GM12801 (cell line): ENCODE data around the gene UQCR11.

Experiments
- TF ChIP-seq, protein P1 (sequence below): IDR thresholded peaks from one replicate; pipeline ENCODE4 v1.5.1; 2011; ENCODE audit warnings: control low read depth; ENCODE audit not compliant: insufficient read length; ENCODE audit errors: extremely low read depth

Gene UQCR11

DNA sequence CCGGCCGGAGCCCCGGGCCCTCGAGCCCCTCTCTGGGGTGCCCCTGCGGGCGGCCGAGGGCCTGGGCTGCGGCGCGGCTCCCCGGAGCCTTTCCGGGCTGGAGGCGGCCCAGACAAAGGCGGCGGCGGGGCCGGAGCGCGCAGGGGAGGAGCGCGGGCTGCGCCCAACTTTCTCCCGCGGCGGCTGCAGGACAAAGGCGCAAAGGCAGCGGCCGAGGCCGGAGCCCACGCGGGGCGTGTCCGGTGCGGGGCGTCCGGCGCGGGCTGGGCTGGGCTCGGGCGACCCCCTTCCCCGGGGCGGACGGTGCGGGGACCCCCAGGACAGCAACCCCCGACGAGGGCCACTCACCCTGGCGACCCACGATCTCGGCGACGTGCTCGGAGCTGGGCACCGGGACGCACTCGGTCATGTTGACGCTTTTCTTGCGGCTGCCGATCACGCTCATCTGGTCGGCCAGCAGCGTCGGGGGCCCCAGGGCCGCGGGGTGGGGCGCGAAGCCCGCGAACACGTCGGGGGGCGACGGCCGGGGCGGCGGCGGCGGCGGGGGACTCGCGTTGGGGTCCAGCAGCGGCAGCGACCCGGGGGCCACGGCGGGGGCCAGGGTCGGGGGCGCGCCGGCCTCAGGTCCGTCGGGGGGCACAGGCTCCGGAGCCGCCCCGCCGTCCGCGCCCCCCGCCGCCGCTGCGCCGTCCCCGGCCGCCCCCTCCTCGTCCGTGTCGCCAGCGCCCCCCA, 38.0 kb downstream of the UQCR11 start:
- TF ChIP-seq, protein P1, sequence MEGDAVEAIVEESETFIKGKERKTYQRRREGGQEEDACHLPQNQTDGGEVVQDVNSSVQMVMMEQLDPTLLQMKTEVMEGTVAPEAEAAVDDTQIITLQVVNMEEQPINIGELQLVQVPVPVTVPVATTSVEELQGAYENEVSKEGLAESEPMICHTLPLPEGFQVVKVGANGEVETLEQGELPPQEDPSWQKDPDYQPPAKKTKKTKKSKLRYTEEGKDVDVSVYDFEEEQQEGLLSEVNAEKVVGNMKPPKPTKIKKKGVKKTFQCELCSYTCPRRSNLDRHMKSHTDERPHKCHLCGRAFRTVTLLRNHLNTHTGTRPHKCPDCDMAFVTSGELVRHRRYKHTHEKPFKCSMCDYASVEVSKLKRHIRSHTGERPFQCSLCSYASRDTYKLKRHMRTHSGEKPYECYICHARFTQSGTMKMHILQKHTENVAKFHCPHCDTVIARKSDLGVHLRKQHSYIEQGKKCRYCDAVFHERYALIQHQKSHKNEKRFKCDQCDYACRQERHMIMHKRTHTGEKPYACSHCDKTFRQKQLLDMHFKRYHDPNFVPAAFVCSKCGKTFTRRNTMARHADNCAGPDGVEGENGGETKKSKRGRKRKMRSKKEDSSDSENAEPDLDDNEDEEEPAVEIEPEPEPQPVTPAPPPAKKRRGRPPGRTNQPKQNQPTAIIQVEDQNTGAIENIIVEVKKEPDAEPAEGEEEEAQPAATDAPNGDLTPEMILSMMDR: no peak

- TF ChIP-seq, protein P1: no peak
Measured at GRCh38 chr19:1566392-1567115, 38.7 kb downstream of the UQCR11 start.

- TF ChIP-seq, protein P1: no peak
Measured at GRCh38 chr19:1563251-1563650, 42.0 kb downstream of the UQCR11 start.

DNA sequence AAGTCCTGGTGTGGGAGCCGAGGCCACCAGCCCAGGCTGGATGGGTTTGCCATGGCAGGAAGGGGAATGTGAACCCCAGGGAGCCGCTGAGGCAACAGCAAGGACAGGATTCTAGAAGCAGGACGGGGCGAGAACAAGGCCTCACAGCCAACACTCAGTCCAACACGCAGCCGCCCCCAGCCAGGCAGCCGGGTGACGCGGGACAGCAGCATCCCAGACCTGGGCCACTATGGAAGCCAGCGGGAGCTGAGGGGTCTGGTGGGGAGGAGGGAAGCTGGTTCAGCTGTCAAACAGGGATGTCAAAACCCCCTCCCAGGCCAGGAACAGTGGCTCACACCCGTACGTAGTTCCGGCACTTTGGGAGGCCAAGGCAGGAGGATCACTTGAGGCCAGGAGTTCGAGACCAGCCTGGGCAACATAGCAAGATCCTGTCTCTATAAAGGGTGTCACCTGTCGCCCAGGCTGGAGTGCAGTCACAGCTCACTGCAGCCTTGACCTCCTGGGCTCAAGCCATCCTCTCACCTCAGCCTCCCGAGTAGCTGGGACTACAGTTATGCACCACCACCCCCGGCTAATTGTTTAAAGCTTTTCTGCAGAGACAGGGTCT, 43.9 kb downstream of the UQCR11 start:
- TF ChIP-seq, protein P1: no peak

GRCh38 chr19:1560286-1560882, 44.9 kb downstream of the UQCR11 start:
- TF ChIP-seq, protein P1: no peak

DNA sequence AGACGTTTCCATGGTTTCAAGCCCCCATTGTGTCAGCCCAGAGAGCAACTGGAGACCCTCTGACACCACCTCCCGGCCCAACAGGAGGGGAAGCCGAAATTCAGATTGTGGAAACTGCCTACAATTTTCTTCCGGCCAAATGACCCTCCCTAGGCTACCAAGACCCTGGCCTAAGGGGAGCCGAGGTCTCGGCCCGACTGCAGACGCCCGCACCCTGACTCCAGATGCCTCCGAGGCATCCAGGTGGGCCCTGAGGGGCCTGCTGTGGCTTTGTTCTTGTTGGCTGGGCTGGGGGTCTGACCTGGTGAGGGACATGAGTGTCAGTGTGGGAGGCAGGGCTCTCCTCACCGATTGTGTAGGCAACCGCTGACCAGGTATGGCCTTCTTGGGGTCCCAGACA, 46.7 kb downstream of the UQCR11 start:
- TF ChIP-seq, protein P1: no peak
